ENCODE results near the gene CREBBP. TPM values are rescaled to one million over a fixed set of nuclear protein-coding genes. Genes with fewer than 3 reads are reported as not detected.

Gene CREBBP
- total RNA-seq, 2 experiments from 2014 or later: 36.0 to 72.3 TPM

- Histone ChIP-seq H3K27ac (ENCODE audit: low read depth, low read length, poor library complexity, severe bottlenecking) (no peak overlapping the region), H3K4me3 (ENCODE audit: low read depth, low read length, poor library complexity, severe bottlenecking) (no peak overlapping the region), H4K20me1 (ENCODE audit: insufficient read depth, low read length) (no peaks in the 10 kb centered on the region), H3K36me3 (ENCODE audit: insufficient read depth, low read length) (peaks cover 92% of the 10 kb centered on the region), H3K79me2 (ENCODE audit: insufficient read depth, low read depth, low read length) (no peaks in the 10 kb centered on the region), H3K9me3 (ENCODE audit: low read length) (no peaks in the 10 kb centered on the region), H3K4me1 (ENCODE audit: insufficient read depth, low read length, poor library complexity, severe bottlenecking) (no peaks in the 10 kb centered on the region), H3K9me2 (ENCODE audit: insufficient read depth, low read length) (no peaks in the 10 kb centered on the region), H2AFZ (ENCODE audit: low read length) (no peak overlapping the region), H3K4me2 (ENCODE audit: low read length) (no peak overlapping the region)
- intact Hi-C loops (cut with micrococcal nuclease; ENCODE audit: unreplicated experiment): no loop called here
- no TSS peak for BruUV-seq (replicated peaks)
- no peak for TF ChIP-seq CTCF (conservative IDR thresholded peaks at IDR 0.05; ENCODE audit: low read length)
- TF ChIP-seq EZH2phosphoT487 (IDR thresholded peaks at IDR 0.05; ENCODE audit: borderline replicate concordance, low read depth, low read length): no peak
- ChIA-PET POLR2A (no interaction called here), CTCF (ENCODE audit: unreplicated experiment) (no interaction called here)
- DNase-seq (ENCODE audit: low spot score): no peak
Measured at GRCh38 chr16:3754081-3754703, 126.3 kb downstream of the CREBBP start.

GRCh38 chr16:3752984-3753383 lies 127.5 kb downstream of the CREBBP start:
- no peaks in the 10 kb centered on the region for H3K79me2 ChIP-seq (ENCODE audit: insufficient read depth, low read depth, low read length)
- ChIA-PET POLR2A (no interaction called here), CTCF (ENCODE audit: unreplicated experiment) (no interaction called here)
- H3K27ac ChIP-seq (ENCODE audit: low read depth, low read length, poor library complexity, severe bottlenecking): no peak overlapping the region
- no peak for TF ChIP-seq EZH2phosphoT487 (IDR thresholded peaks at IDR 0.05; ENCODE audit: borderline replicate concordance, low read depth, low read length)
- no peak for TF ChIP-seq CTCF (conservative IDR thresholded peaks at IDR 0.05; ENCODE audit: low read length)
- no peak overlapping the region for H3K4me3 ChIP-seq (ENCODE audit: low read depth, low read length, poor library complexity, severe bottlenecking)
- H3K36me3 ChIP-seq (ENCODE audit: insufficient read depth, low read length): peaks cover 90% of the 10 kb centered on the region
- H3K9me3 ChIP-seq (ENCODE audit: low read length): no peaks in the 10 kb centered on the region
- H3K4me1 ChIP-seq (ENCODE audit: insufficient read depth, low read length, poor library complexity, severe bottlenecking): no peaks in the 10 kb centered on the region
- no peak overlapping the region for H3K4me2 ChIP-seq (ENCODE audit: low read length)
- DNase-seq (ENCODE audit: low spot score): no peak
- intact Hi-C loops (cut with micrococcal nuclease; ENCODE audit: unreplicated experiment): no loop called here
- no peak overlapping the region for H2AFZ ChIP-seq (ENCODE audit: low read length)
- no peaks in the 10 kb centered on the region for H4K20me1 ChIP-seq (ENCODE audit: insufficient read depth, low read length)
- BruUV-seq (replicated peaks): no TSS peak
- no peaks in the 10 kb centered on the region for H3K9me2 ChIP-seq (ENCODE audit: insufficient read depth, low read length)

GRCh38 chr16:3751878-3752277 lies 128.6 kb downstream of the CREBBP start:
- Histone ChIP-seq H3K9me2 (ENCODE audit: insufficient read depth, low read length) (no peaks in the 10 kb centered on the region), H3K27ac (ENCODE audit: low read depth, low read length, poor library complexity, severe bottlenecking) (no peak overlapping the region), H3K4me1 (ENCODE audit: insufficient read depth, low read length, poor library complexity, severe bottlenecking) (no peaks in the 10 kb centered on the region), H4K20me1 (ENCODE audit: insufficient read depth, low read length) (no peaks in the 10 kb centered on the region), H3K36me3 (ENCODE audit: insufficient read depth, low read length) (peaks cover 87% of the 10 kb centered on the region), H3K9me3 (ENCODE audit: low read length) (no peaks in the 10 kb centered on the region), H2AFZ (ENCODE audit: low read length) (no peak overlapping the region), H3K4me3 (ENCODE audit: low read depth, low read length, poor library complexity, severe bottlenecking) (no peak overlapping the region), H3K79me2 (ENCODE audit: insufficient read depth, low read depth, low read length) (no peaks in the 10 kb centered on the region), H3K4me2 (ENCODE audit: low read length) (no peak overlapping the region)
- CTCF ChIA-PET (ENCODE audit: unreplicated experiment): no interaction called here
- POLR2A ChIA-PET: interaction anchor here (0.8 kb wide), 1 partner anchor 84 kb away, joined by 4 read pairs; no protein-coding TSS in a partner anchor
- TF ChIP-seq CTCF (conservative IDR thresholded peaks at IDR 0.05; ENCODE audit: low read length): no peak
- no peak for TF ChIP-seq EZH2phosphoT487 (IDR thresholded peaks at IDR 0.05; ENCODE audit: borderline replicate concordance, low read depth, low read length)
- no peak for DNase-seq (ENCODE audit: low spot score)
- intact Hi-C loops (cut with micrococcal nuclease; ENCODE audit: unreplicated experiment): no loop called here
- no TSS peak for BruUV-seq (replicated peaks)

Measured in OCI-LY7 (cell line).